Lower lobe of right lung (tissue), 2 donors: ENCODE results near the gene CYB5R3. TPM values are rescaled to one million over a fixed set of nuclear protein-coding genes. Genes with fewer than 3 reads are reported as not detected.

Experiments
- ATAC-seq, 2 donors: fragments of 200-7000 bp; cut with Tn5 transposase; one replicate each; pipeline ENCODE4 v1.9.1; 2020 to 2022; ENCODE audit warnings: mild to moderate bottlenecking in 2 of 2, moderate library complexity in 2 of 2
- DNase-seq: peaks from one replicate; pipeline ENCODE4 v3.0.0-alpha.2; 2020
- H3K27ac ChIP-seq: fragments of 200-600 bp; one replicate; pipeline ENCODE4 v1.8.0; 2022
- H3K27me3 ChIP-seq: fragments of 200-600 bp; one replicate; pipeline ENCODE4 v1.8.0; 2022; ENCODE audit warnings: low read depth
- H3K36me3 ChIP-seq: fragments of 200-600 bp; one replicate; pipeline ENCODE4 v1.8.0; 2022; ENCODE audit warnings: mild to moderate bottlenecking
- H3K4me1 ChIP-seq: fragments of 200-600 bp; one replicate; pipeline ENCODE4 v1.8.0; 2022
- H3K4me3 ChIP-seq: fragments of 200-600 bp; one replicate; pipeline ENCODE4 v1.8.0; 2022; ENCODE audit warnings: mild to moderate bottlenecking
- H3K9me3 ChIP-seq: fragments of 200-600 bp; one replicate; pipeline ENCODE4 v1.8.0; 2022
- CTCF ChIP-seq: fragments of 200-600 bp; IDR thresholded peaks from one replicate; pipeline ENCODE4 v1.8.0; 2022; ENCODE audit warnings: antibody characterized with exemption, mild to moderate bottlenecking
- intact Hi-C: fragments of 100-400 bp; cut with DNase I; formaldehyde crosslinking; loops from one replicate; pipeline ENCODE4 v1.11.0; 2022
- total RNA-seq: library from RNA; stranded (reverse); fragmentation: NEBNext Ultra II Directional; extraction: Animal tissue kit (Norgen Biotek cat#: 25700); gene quantifications from one replicate; pipeline ENCODE4 v1.2.1, GENCODE V29; 2021
- donor health status: DM: no; HTN: yes; CAD: no; lungs with severe emphysema.

CYB5R3 gene
- total RNA-seq, 1 donor from 2014 or later, result 219 TPM

DNA sequence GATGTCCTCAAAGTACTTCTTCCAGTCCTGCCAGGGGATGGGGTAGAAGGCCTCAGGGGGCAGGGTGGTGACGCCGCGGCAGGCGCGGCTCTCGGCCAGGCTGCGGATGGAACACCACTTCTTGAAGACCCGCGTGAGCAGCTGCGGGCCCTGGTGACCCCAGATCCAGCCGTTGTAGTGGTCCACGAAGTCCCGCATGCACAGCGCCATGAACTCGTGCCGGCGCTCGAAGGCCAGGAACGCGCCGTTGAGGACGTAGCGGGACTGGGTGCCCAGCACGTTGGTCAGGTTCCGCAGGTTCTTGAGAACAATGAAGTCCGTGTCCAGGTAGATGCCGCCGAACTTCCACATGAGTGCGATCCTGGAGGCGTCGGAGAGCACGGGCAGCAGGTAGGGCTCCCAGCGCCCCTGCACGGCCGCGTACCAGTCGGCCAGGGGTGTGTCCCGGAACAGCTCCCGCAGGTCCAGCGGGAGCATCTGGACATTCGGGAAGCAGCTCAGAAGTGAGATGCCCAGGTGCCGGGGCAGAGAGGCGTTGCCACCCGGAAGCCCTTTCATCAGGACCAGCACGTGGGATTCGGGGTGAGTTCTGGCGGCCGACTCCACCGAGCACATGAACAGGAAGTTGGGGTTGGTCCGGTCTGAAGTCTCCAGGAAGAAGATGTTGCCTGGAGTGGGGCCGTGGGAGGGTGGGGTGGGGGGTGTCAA lies 44.0 kb upstream of the CYB5R3 start:
- ATAC-seq (no peak), DNase-seq (no peak)
- Histone ChIP-seq H3K36me3 (peaks cover 19% of the 10 kb centered on the region), H3K4me1 (peaks cover 22% of the 10 kb centered on the region), H3K27ac (no peak overlapping the region), H3K9me3 (no peaks in the 10 kb centered on the region), H3K27me3 (no peaks in the 10 kb centered on the region), H3K4me3 (no peak overlapping the region)
- intact Hi-C loops, result no loop called here
- no peak for TF ChIP-seq CTCF

- TF ChIP-seq CTCF, result no peak
- intact Hi-C loops, result no loop called here
- H3K4me1 ChIP-seq, result peaks cover 22% of the 10 kb centered on the region
- no peak overlapping the region for H3K27ac ChIP-seq
- H3K27me3 ChIP-seq, result no peaks in the 10 kb centered on the region
- ATAC-seq (no peak), DNase-seq (no peak)
- peaks cover 19% of the 10 kb centered on the region for H3K36me3 ChIP-seq
- H3K9me3 ChIP-seq, result no peaks in the 10 kb centered on the region
- no peak overlapping the region for H3K4me3 ChIP-seq
Measured at GRCh38 chr22:42692239-42693054, 43.3 kb upstream of the CYB5R3 start.

DNA sequence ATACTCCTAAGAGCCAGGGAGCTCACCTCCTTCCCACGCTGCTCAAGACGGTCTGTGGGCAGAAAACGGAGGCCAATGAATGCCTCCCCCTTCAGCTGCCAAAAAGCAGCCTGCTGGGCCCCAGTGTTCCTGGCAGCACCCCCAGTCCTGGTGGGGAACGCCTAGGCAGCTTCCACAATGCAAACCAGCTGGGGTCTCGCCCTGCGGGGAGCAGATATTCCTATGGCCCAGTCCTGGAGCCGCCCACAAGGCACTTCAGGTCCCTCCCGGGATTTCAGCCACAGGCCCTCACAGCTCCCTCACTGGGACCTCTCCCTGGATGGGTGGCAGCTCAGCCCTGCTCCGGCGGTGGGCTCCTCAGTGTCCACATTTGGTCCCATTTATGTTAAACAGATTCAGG lies 42.2 kb upstream of the CYB5R3 start:
- TF ChIP-seq CTCF, result no peak
- ATAC-seq (no peak), DNase-seq (no peak)
- H3K27me3 ChIP-seq, result no peaks in the 10 kb centered on the region
- H3K27ac ChIP-seq, result no peak overlapping the region
- H3K4me1 ChIP-seq, result peaks cover 28% of the 10 kb centered on the region
- intact Hi-C loops, result no loop called here
- H3K36me3 ChIP-seq, result peaks cover 19% of the 10 kb centered on the region
- no peaks in the 10 kb centered on the region for H3K9me3 ChIP-seq
- H3K4me3 ChIP-seq, result no peak overlapping the region

DNA sequence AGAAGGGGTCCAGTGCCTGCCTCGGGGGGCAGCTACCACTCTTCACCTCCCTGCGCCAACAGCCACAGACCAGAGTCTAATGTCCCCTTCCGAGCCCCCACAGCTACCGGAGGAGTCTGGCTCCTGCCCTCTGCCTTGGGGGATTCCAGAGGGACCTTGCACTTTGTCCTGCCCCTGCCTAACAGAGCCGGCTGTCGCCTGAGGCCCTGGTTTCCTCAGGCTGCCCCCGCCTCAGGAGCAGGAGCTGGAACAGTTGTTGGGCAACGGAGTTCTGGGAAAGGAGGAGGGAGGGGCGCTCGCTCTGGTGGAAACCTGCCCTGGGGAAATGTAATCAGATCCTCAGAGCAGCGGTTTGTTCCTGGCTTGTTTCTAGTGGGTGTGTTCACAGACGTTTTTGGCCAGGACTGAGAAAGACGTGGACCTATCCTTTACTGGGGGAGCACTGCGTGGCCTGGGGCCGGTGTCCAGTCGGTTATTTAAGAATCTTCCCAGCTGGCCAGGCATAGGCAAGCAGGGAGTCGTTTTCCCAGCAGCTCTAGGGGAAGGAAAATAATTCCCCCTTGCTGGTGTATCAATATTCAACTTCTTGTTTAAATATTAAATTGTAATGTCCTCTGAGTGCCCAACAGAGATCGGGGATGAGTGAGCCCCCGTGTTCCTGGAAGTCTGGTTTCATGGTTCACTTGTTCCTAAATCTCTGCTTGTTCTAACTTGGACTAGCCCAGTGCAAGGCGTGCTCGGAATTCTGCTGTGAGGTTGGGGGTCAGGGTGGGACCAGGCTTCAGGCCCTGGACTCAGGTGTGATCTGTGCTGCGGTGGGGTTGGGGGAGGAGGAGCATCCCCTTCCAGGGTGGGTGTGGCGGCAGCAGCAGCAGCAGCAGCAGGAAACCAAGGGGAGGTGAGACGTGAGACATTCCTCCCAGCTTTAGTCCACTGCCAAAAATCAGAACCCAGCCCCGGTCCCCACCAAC lies 39.3 kb upstream of the CYB5R3 start:
- peak; percentile 87 to 90 for ATAC-seq
- intact Hi-C loops, result no loop called here
- no peak for TF ChIP-seq CTCF

More for the DNA sequence above, 39.3 kb upstream of the CYB5R3 start:
- Histone ChIP-seq H3K27ac (peak overlapping the region; percentile 86), H3K36me3 (peaks cover 4% of the 10 kb centered on the region), H3K4me1 (peaks cover 54% of the 10 kb centered on the region), H3K27me3 (no peaks in the 10 kb centered on the region), H3K4me3 (no peak overlapping the region), H3K9me3 (no peaks in the 10 kb centered on the region)
- peak; percentile 81 for DNase-seq
